Astrocyte of the spinal cord (primary cell): Measurements from ENCODE around the gene SORCS2.

Experiments used
- DNase-seq: peaks from one replicate; pipeline ENCODE4 v3.0.0; 2011; ENCODE audit warnings: low read depth, low spot score
- H3K4me3 ChIP-seq: 2 replicates; pipeline ENCODE4 v1.5.1; 2011; ENCODE audit warnings: low read depth, mild to moderate bottlenecking, low read length, moderate library complexity
- CTCF ChIP-seq: IDR thresholded peaks from 2 replicates; pipeline ENCODE4 v1.5.1; 2012; ENCODE audit warnings: low read depth, mild to moderate bottlenecking, low read length, inconsistent platforms
- in situ Hi-C: cut with HindIII; loops from 2 replicates; pipeline ENCODE4 v1.10.0; 2017; ENCODE audit warnings: low sequenced_read_pairs

SORCS2 gene

GRCh38 chr4:7653510-7654369 is 461.4 kb downstream of the SORCS2 start:
- in situ Hi-C loops, result no loop called here
- peak; percentile 29 for TF ChIP-seq CTCF
- H3K4me3 ChIP-seq, result no peak overlapping the region
- no peak for DNase-seq

GRCh38 chr4:7654550-7655445 is 462.5 kb downstream of the SORCS2 start:
- no peak for DNase-seq
- H3K4me3 ChIP-seq, result no peak overlapping the region
- TF ChIP-seq CTCF, result no peak
- in situ Hi-C loops, result no loop called here

GRCh38 chr4:7655511-7656243 is 463.3 kb downstream of the SORCS2 start:
- in situ Hi-C loops, result no loop called here
- DNase-seq, result peak; percentile 57
- no peak overlapping the region for H3K4me3 ChIP-seq
- TF ChIP-seq CTCF, result no peak

GRCh38 chr4:7656244-7656800 is 464.0 kb downstream of the SORCS2 start:
- no peak for TF ChIP-seq CTCF
- in situ Hi-C loops, result no loop called here
- H3K4me3 ChIP-seq, result no peak overlapping the region
- no peak for DNase-seq

- H3K4me3 ChIP-seq, result no peak overlapping the region
- in situ Hi-C loops, result no loop called here
- TF ChIP-seq CTCF, result no peak
- no peak for DNase-seq
These were observed 465.4 kb downstream of the SORCS2 start for GRCh38 chr4:7657545-7658297.
